ENCODE measurements around the gene PDE4D.

Gene PDE4D

DNA sequence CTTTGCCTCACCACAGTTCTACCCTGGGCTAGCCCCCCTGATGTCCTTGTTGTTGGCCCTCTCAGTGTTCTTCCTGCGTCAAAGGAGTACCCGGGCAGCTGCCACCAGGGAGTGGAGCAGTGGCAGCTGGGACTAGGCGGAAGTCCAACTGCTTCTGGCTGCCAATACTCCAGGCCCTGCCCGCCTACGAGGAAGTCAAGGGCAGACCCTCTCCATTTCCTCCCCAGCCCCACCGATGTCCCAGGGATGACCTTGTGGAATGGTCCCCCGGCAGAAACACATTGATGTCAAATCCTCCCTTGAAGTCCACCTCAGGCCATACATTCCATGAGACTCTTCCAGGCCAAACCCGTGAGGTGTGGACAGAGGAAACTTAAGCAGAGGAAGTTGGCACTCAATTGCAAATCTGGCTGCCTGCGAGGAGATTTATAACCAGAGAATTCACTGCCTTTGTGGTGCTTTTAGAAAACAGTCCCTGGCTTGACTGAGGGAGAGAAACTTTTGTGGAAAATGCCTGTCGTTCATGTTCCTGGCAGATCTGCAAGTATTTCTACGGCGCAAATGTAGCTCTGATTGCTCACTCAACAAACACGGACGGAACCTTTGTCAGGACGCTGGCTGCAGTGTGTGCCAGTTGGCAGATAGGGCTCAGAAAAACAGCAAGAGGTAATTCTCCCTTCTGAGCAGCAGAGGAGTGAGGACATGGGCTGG, 970.9 kb downstream of the PDE4D start:
- DNase-seq (ENCODE audit: low spot score) = no peak

DNA sequence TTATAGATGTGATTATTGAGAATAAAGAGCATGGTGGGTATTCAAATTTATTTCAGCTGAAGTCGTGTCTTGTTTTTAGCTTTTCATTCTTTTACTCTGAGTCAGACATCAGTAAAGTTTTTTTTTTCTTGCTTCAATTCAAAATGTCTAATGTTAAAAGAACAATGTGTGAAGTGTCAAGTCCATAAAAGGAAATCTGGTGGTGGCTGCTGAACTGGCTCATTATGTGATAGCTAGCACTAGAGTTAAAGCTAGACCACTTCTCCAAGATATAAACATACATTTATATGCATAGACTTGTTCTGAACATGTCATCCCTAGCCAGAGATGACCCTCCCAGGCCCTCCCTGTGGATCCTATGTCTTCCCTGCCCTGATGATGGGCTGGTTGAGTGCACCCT, 972.4 kb downstream of the PDE4D start:
- DNase-seq (ENCODE audit: low spot score) = no peak

DNA sequence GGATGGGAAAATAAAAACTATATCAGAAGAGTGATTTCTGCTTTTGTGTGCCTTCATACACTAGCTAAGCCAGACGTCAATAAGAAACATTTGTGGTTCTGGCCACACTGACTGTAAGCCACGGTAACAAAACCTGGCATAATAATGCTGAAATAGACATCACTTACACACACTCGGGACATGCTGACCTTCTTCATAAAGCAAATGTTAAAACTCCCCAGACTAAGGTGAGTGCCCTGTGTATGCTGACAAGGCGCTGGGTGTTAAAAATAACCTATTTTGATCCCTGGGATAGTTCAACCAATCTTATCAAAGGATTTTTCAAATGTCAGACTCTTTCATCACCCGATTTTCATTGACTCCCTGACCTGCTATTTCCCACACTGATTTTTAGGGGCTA, 973.7 kb downstream of the PDE4D start:
- no peak for DNase-seq (ENCODE audit: low spot score)
